PC-9 (cell line): Measurements from ENCODE around the gene XCR1.
"Not testable (repeated sequence)": the region's sequence is repeated elsewhere in the genome, so short reads cannot be mapped to it uniquely, and the experiment has no call there.

Source experiments
- EZH2 ChIP-seq: fragments of 200-600 bp; sonication (generic); IDR thresholded peaks from 2 replicates; pipeline ENCODE4 v1.8.0; 2017; ENCODE audit warnings: antibody characterized with exemption, low read depth
- TF ChIP-seq, protein P1 (sequence below): fragments of 200-600 bp; sonication (generic); conservative IDR thresholded peaks from 2 replicates; pipeline ENCODE4 v1.6.1; 2017; ENCODE audit warnings: mixed run types, antibody characterized with exemption, mild to moderate bottlenecking, moderate library complexity

GRCh38 chr3:45997499-45997898 is 29.8 kb downstream of the XCR1 start:
- TF ChIP-seq, protein P1, sequence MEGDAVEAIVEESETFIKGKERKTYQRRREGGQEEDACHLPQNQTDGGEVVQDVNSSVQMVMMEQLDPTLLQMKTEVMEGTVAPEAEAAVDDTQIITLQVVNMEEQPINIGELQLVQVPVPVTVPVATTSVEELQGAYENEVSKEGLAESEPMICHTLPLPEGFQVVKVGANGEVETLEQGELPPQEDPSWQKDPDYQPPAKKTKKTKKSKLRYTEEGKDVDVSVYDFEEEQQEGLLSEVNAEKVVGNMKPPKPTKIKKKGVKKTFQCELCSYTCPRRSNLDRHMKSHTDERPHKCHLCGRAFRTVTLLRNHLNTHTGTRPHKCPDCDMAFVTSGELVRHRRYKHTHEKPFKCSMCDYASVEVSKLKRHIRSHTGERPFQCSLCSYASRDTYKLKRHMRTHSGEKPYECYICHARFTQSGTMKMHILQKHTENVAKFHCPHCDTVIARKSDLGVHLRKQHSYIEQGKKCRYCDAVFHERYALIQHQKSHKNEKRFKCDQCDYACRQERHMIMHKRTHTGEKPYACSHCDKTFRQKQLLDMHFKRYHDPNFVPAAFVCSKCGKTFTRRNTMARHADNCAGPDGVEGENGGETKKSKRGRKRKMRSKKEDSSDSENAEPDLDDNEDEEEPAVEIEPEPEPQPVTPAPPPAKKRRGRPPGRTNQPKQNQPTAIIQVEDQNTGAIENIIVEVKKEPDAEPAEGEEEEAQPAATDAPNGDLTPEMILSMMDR, result not testable (repeated sequence)
- TF ChIP-seq EZH2, result not testable (repeated sequence)
